H1 (cell line): ENCODE results near the gene ETFB. TPM values are rescaled to one million over a fixed set of nuclear protein-coding genes. Genes with fewer than 3 reads are reported as not detected.

Source experiments
- CTCF ChIA-PET: fragments of 300-600 bp; sonication (Branson Sonifier 250); formaldehyde crosslinking; loops from one replicate; lab custom pipeline; 2021; ENCODE audit not compliant: partially characterized antibody; lab: Charles Lee
- POLR2A ChIA-PET: fragments of 300-600 bp; sonication (Branson Sonifier 250); formaldehyde crosslinking; loops from one replicate; lab custom pipeline; 2021; ENCODE audit warnings: inconsistent platforms; ENCODE audit not compliant: partially characterized antibody; lab: Charles Lee
- DNase-seq, 2 experiments: peaks; one replicate each; pipeline versions ENCODE4 v3.0.0 to v3.0.0-alpha.2; 2010 to 2022; ENCODE audit warnings: low spot score in 2 of 2, low read depth in 1 of 2, mixed read lengths in 1 of 2
- FAIRE-seq: peaks from 2 replicates; lab custom pipeline; 2011; peaks lifted over from hg19 to GRCh38; lab: Jason Lieb, UNC
- H2AFZ ChIP-seq: 2 replicates; pipeline ENCODE4 v1.8.1; 2012; ENCODE audit warnings: low read length, inconsistent platforms
- H2AK5ac ChIP-seq: 2 replicates; pipeline ENCODE4 v1.6.1; 2013; ENCODE audit warnings: low read depth, low read length
- H2BK120ac ChIP-seq: replicated peaks from 2 replicates; pipeline ENCODE3; 2013; ENCODE audit warnings: low read depth, low read length, inconsistent platforms
- H2BK12ac ChIP-seq: 2 replicates; pipeline ENCODE4 v1.6.1; 2013; ENCODE audit warnings: low read depth, low read length
- H2BK15ac ChIP-seq: 2 replicates; pipeline ENCODE4 v1.6.1; 2013; ENCODE audit warnings: low read length
- H2BK20ac ChIP-seq: 2 replicates; pipeline ENCODE4 v1.6.1; 2013; ENCODE audit warnings: low read length
- H2BK5ac ChIP-seq: 2 replicates; pipeline ENCODE4 v1.6.1; 2013; ENCODE audit warnings: low read depth, low read length
- H3K14ac ChIP-seq: 2 replicates; pipeline ENCODE4 v1.6.1; 2013; ENCODE audit warnings: inconsistent platforms; ENCODE audit not compliant: insufficient read length
- H3K18ac ChIP-seq: 2 replicates; pipeline ENCODE4 v1.6.1; 2013; ENCODE audit warnings: low read length; ENCODE audit errors: extremely low read depth
- H3K23ac ChIP-seq: 2 replicates; pipeline ENCODE4 v1.6.1; 2013; ENCODE audit warnings: inconsistent platforms; ENCODE audit not compliant: insufficient read length
- H3K23me2 ChIP-seq: 2 replicates; pipeline ENCODE4 v1.6.1; 2013; ENCODE audit warnings: low read depth, low read length
- H3K27ac ChIP-seq: 2 replicates; pipeline ENCODE4 v1.6.1; 2011; ENCODE audit warnings: low read depth, low read length, inconsistent platforms
- H3K27me3 ChIP-seq, 4 experiments: replicated peaks in 1 of 4; 1 replicate in 1 of 4; 2 replicates in 3 of 4; pipeline versions ENCODE4 v1.6.1 to v1.8.1; 2011 to 2013; ENCODE audit warnings: low read length in 3 of 4, mild to moderate bottlenecking in 3 of 4, inconsistent platforms in 2 of 4, mixed read lengths in 2 of 4, moderate library complexity in 1 of 4; ENCODE audit not compliant: control insufficient read depth in 3 of 4, insufficient read depth in 3 of 4; ENCODE audit errors: extremely low read depth in 1 of 4
- H3K36me3 ChIP-seq, 4 experiments: 2 replicates each; pipeline versions ENCODE4 v1.6.1 to v1.8.1; 2011 to 2013; ENCODE audit warnings: mild to moderate bottlenecking in 4 of 4, low read length in 3 of 4, moderate library complexity in 2 of 4, control low read depth in 1 of 4, inconsistent platforms in 1 of 4; ENCODE audit not compliant: insufficient read depth in 4 of 4, control insufficient read depth in 2 of 4
- H3K4ac ChIP-seq: replicated peaks from 2 replicates; pipeline ENCODE3; 2013; ENCODE audit warnings: low read length, low read depth, mixed read lengths, inconsistent platforms; ENCODE audit not compliant: insufficient read length
- H3K4me1 ChIP-seq, 4 experiments: replicated peaks in 1 of 4; 1 replicate in 1 of 4; 2 replicates in 3 of 4; pipeline versions ENCODE4 v1.6.1 to v1.8.1; 2011 to 2013; ENCODE audit warnings: low read length in 3 of 4, inconsistent platforms in 2 of 4, mixed read lengths in 1 of 4; ENCODE audit not compliant: insufficient read depth in 4 of 4, control insufficient read depth in 3 of 4
- H3K4me2 ChIP-seq, 2 experiments: 2 replicates each; pipeline versions ENCODE4 v1.6.1 to v1.8.1; 2011 to 2013; ENCODE audit warnings: low read depth in 2 of 2, low read length in 2 of 2, control low read depth in 1 of 2, inconsistent platforms in 1 of 2, mild to moderate bottlenecking in 1 of 2; ENCODE audit not compliant: insufficient read depth in 1 of 2
- H3K4me3 ChIP-seq, 4 experiments: fragments of 200-600, 300-600 bp in 1 of 4; sonication (generic), shearing (Covaris generic), sonication (Bioruptor Twin) in 1 of 4; 2 replicates each; pipeline versions ENCODE4 v1.5.1 to v1.8.1; 2011 to 2016; ENCODE audit warnings: low read length in 4 of 4, low read depth in 3 of 4, control low read depth in 2 of 4, inconsistent platforms in 2 of 4, mild to moderate bottlenecking in 2 of 4, mixed read lengths in 1 of 4, moderate library complexity in 1 of 4; ENCODE audit not compliant: insufficient read depth in 2 of 4; ENCODE audit errors: extremely low read depth in 1 of 4
- H3K56ac ChIP-seq: replicated peaks from 2 replicates; pipeline ENCODE3; 2013; ENCODE audit warnings: low read depth, mild to moderate bottlenecking, mixed read lengths, low read length, inconsistent platforms; ENCODE audit not compliant: insufficient read length
- H3K79me1 ChIP-seq: 2 replicates; pipeline ENCODE4 v1.6.1; 2013; ENCODE audit warnings: low read depth, low read length, control low read depth
- H3K79me2 ChIP-seq, 2 experiments: 2 replicates each; pipeline versions ENCODE4 v1.6.1 to v1.8.1; 2012 to 2013; ENCODE audit warnings: low read length in 2 of 2, mild to moderate bottlenecking in 2 of 2, inconsistent platforms in 1 of 2; ENCODE audit not compliant: insufficient read depth in 2 of 2, control insufficient read depth in 1 of 2
- H3K9ac ChIP-seq, 4 experiments: replicated peaks in 1 of 4; 1 replicate in 1 of 4; 2 replicates in 3 of 4; pipeline versions ENCODE4 v1.6.1 to v1.8.1; 2011 to 2013; ENCODE audit warnings: low read depth in 3 of 4, low read length in 3 of 4, control low read depth in 2 of 4, mild to moderate bottlenecking in 2 of 4, moderate library complexity in 2 of 4, inconsistent platforms in 1 of 4; ENCODE audit errors: extremely low read depth in 1 of 4
- H3K9me3 ChIP-seq, 2 experiments: 2 replicates each; pipeline versions ENCODE4 v1.6.1 to v1.8.1; 2012 to 2013; ENCODE audit warnings: mild to moderate bottlenecking in 2 of 2, moderate library complexity in 2 of 2, control low read depth in 1 of 2, inconsistent platforms in 1 of 2, low read depth in 1 of 2, low read length in 1 of 2, mixed read lengths in 1 of 2; ENCODE audit not compliant: insufficient read depth in 2 of 2
- H4K20me1 ChIP-seq, 2 experiments: replicated peaks in 1 of 2; 2 replicates each; pipeline versions ENCODE3 to v1.8.1; 2011 to 2013; ENCODE audit warnings: inconsistent platforms in 2 of 2, low read length in 2 of 2, mild to moderate bottlenecking in 1 of 2; ENCODE audit not compliant: insufficient read depth in 2 of 2, control insufficient read depth in 1 of 2
- H4K5ac ChIP-seq: 2 replicates; pipeline ENCODE4 v1.6.1; 2013; ENCODE audit warnings: low read length, low read depth, mixed read lengths, inconsistent platforms; ENCODE audit not compliant: insufficient read length
- H4K8ac ChIP-seq: 2 replicates; pipeline ENCODE4 v1.8.0; 2013; ENCODE audit warnings: mild to moderate bottlenecking, moderate library complexity, low read length, inconsistent platforms; ENCODE audit not compliant: insufficient read depth; ENCODE audit errors: extremely low read depth
- H4K91ac ChIP-seq: replicated peaks from 2 replicates; pipeline ENCODE3; 2013; ENCODE audit warnings: low read length, mixed read lengths, inconsistent platforms; ENCODE audit not compliant: insufficient read length
- BCL11A ChIP-seq, 2 experiments: IDR thresholded peaks; one replicate each; pipeline ENCODE4 v1.6.1; 2011; ENCODE audit warnings: low read depth in 2 of 2, low read length in 2 of 2, mild to moderate bottlenecking in 2 of 2
- EGR1 ChIP-seq: IDR thresholded peaks from 2 replicates; pipeline ENCODE4 v1.6.1; 2011; ENCODE audit warnings: low read depth, low read length, borderline replicate concordance
- EZH2 ChIP-seq: fragments of 200-600 bp; sonication (generic); IDR thresholded peaks from 2 replicates; pipeline ENCODE4 v1.7.1; 2012; ENCODE audit warnings: low read depth, mild to moderate bottlenecking, moderate library complexity, low read length, inconsistent platforms; ENCODE audit not compliant: severe bottlenecking
- POLR2AphosphoS5 ChIP-seq: IDR thresholded peaks from 2 replicates; pipeline ENCODE4 v1.6.1; 2011; ENCODE audit warnings: low read depth, low read length
- SIX5 ChIP-seq: IDR thresholded peaks from 2 replicates; pipeline ENCODE4 v1.6.1; 2011; ENCODE audit warnings: mild to moderate bottlenecking, low read depth, low read length
- SP4 ChIP-seq: IDR thresholded peaks from 2 replicates; pipeline ENCODE4 v1.6.1; 2012; ENCODE audit warnings: low read length, inconsistent platforms
- SUZ12 ChIP-seq: fragments of 200-600 bp; sonication (generic); IDR thresholded peaks from 2 replicates; pipeline ENCODE4 v1.6.1; 2012; ENCODE audit warnings: mild to moderate bottlenecking, inconsistent platforms, low read length, moderate library complexity, mixed read lengths
- TAF7 ChIP-seq: optimal IDR thresholded peaks from 2 replicates; pipeline ENCODE3; 2011; ENCODE audit warnings: low read depth, mild to moderate bottlenecking, inconsistent platforms, low read length, moderate library complexity, borderline replicate concordance
- WGBS, 2 experiments: shearing (Covaris generic) in 1 of 2; methylation state at CpG; one replicate each; pipeline versions ENCODE4 v1.1.6 to v1.1.7; 2013 to 2015; ENCODE audit warnings: low lambda C conversion rate in 2 of 2, mixed read lengths in 2 of 2, inconsistent platforms in 1 of 2, low coverage in 1 of 2, missing lambda C conversion rate in 1 of 2; ENCODE audit not compliant: insufficient replicate concordance in 2 of 2, insufficient coverage in 1 of 2, insufficient read length in 1 of 2; ENCODE audit errors: extremely low coverage in 1 of 2, missing lambda C conversion rate in 1 of 2; 5-methylcytosine and 5-hydroxymethylcytosine counted together
- polyA plus RNA-seq, 7 experiments: library from polyadenylated mRNA; depleted of rRNA in 3 of 7; stranded (reverse) in 5 of 7; unstranded in 2 of 7; fragments of >200 nt in 5 of 7; fragments of 200-250 nt in 2 of 7; gene quantifications; 1 replicate in 5 of 7; 2 replicates in 1 of 7; 4 replicates in 1 of 7; pipeline versions ENCODE4 v1.2.1 to v1.2.3, GENCODE V29; 2011 to 2013; ENCODE audit warnings: missing spikeins in 2 of 7, mixed read lengths in 2 of 7
- total RNA-seq: library from RNA; stranded (reverse); fragmentation: NEBNext Ultra II Directional; extraction: Animal tissue kit (Norgen Biotek cat#: 25700); gene quantifications from 2 replicates; pipeline ENCODE4 v1.2.1, GENCODE V29; 2021

The ETFB gene
- total and polyA plus RNA-seq, 2 of the 8 experiments (the other 6 are each of a cell fraction or from before 2014, with no cell fraction given): 40.0 to 66.5 TPM

DNA sequence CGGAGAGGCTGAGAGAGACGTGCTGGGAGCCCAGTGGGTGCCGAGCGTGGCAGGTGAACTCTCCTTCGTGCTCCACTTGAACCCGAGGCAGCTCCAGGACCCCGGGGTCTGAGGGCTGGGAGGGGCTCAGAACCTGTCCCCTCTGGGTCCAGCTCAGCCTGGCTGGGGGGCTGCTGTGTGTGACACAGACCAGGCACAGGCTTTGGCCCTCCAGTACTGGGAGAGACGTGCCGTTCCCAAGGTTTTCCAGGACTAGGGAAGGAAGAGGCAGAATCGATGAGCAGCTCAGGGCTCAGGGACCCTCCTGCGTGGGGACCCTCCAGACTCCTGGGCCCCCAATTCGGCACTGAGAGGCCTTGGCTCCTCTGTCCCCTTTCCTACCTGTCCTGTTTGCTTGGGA lies 49.0 kb upstream of the ETFB start:
- no peaks in the 10 kb centered on the region for H3K79me1 ChIP-seq

More for the DNA sequence above, 49.0 kb upstream of the ETFB start:
- Histone ChIP-seq H3K14ac (no peak overlapping the region), H3K23me2 (peaks cover 2% of the 10 kb centered on the region; the same call in 1 of the 2 replicates), H2AK5ac (no peak overlapping the region), H3K56ac (no peak overlapping the region), H3K9ac (no peak overlapping the region), H3K4ac (no peak overlapping the region), H2BK120ac (no peak overlapping the region), H3K27ac (no peak overlapping the region), H2BK15ac (no peak overlapping the region), H3K9me3 (no peaks in the 10 kb centered on the region), H3K4me2 (no peak overlapping the region), H3K23ac (no peak overlapping the region), H4K20me1 (no peaks in the 10 kb centered on the region), H3K79me2 (no peaks in the 10 kb centered on the region), H2AFZ (no peak overlapping the region), H3K18ac (no peak overlapping the region), H3K36me3 (no peaks in the 10 kb centered on the region)
- CTCF ChIA-PET: interaction anchor here (1.2 to 4.8 kb wide), 3 partner anchors 17 to 24 kb away, joined by 3 to 23 read pairs (median 8); no protein-coding TSS in a partner anchor
- WGBS, 2 experiments: 92% methylated on average over 9 of the region's 12 CpGs; no CpG with 5 or more reads in 1 of the 2 experiments
- no peak for FAIRE-seq
- POLR2A ChIA-PET: no interaction called here
- TF ChIP-seq EZH2: no peak
- TF ChIP-seq SIX5: no peak
- no peak for TF ChIP-seq BCL11A (IDR thresholded peaks at IDR 0.05; ENCODE audit: low read depth in 2 of 2, low read length in 2 of 2)
- TF ChIP-seq EGR1: no peak
- TF ChIP-seq POLR2AphosphoS5: no peak
- TF ChIP-seq SP4: no peak
- TF ChIP-seq TAF7: no peak
- TF ChIP-seq SUZ12: no peak
- TF ChIP-seq, all 59 proteins: peak for 0
- Histone ChIP-seq H3K27me3 (no peaks in the 10 kb centered on the region; a peak in 1 of 7 replicates), H2BK12ac (no peak overlapping the region), H2BK5ac (no peak overlapping the region), H4K5ac (no peak overlapping the region), H3K4me3 (no peak overlapping the region), H4K91ac (no peak overlapping the region), H2BK20ac (no peak overlapping the region), H3K4me1 (peaks cover 0 to 6% (median 3%) of the 10 kb centered on the region in 4 experiments; a peak in 2 of 7 replicates), H4K8ac (no peak overlapping the region)
- DNase-seq: no peak
